Prostate gland (tissue), 2 donors: ENCODE data around the gene SWAP70.

Source experiments
- POLR2AphosphoS5 ChIP-seq: sonication (generic); formaldehyde crosslinking; IDR thresholded peaks from one replicate; pipeline ENCODE4 v1.6.1; 2017; ENCODE audit warnings: antibody characterized with exemption
- TF ChIP-seq, protein P1 (sequence below), 4 experiments: fragments of 200-600 bp in 2 of 4; fragments of 450-650 bp in 2 of 4; sonication (generic) in 2 of 4; IDR thresholded peaks; 1 replicate in 3 of 4; 2 replicates in 1 of 4; pipeline ENCODE4 v1.5.1; 2016 to 2019; ENCODE audit warnings: antibody characterized with exemption in 4 of 4, mild to moderate bottlenecking in 2 of 4, moderate library complexity in 2 of 4

DNA sequence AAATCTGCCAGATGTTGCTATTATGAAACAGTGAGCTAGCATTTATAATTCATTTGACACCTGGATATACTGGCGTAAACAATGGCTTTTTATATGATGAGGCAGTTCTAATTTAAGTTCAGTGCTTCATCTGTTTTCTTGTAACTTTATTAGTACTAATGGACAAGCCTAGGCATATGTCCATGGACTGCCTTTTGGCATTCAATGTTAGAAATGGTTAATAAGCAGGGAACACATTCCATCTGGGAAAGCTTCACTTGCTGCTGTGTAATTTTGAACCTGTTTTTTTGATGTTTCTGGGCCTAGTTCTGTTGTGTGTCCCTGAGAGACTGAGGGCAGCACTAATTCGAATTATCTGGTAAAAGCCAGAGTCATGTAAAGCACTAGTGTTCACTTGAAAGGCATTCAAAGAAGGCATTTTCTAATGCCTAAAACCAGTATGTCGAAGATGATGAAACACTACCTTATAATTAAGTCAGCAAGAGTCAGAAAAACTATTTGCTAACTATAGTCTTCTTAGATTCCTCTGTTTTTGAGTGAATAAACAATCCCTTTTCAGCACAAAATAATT, 138.5 kb downstream of the SWAP70 start:
- TF ChIP-seq, protein P1, sequence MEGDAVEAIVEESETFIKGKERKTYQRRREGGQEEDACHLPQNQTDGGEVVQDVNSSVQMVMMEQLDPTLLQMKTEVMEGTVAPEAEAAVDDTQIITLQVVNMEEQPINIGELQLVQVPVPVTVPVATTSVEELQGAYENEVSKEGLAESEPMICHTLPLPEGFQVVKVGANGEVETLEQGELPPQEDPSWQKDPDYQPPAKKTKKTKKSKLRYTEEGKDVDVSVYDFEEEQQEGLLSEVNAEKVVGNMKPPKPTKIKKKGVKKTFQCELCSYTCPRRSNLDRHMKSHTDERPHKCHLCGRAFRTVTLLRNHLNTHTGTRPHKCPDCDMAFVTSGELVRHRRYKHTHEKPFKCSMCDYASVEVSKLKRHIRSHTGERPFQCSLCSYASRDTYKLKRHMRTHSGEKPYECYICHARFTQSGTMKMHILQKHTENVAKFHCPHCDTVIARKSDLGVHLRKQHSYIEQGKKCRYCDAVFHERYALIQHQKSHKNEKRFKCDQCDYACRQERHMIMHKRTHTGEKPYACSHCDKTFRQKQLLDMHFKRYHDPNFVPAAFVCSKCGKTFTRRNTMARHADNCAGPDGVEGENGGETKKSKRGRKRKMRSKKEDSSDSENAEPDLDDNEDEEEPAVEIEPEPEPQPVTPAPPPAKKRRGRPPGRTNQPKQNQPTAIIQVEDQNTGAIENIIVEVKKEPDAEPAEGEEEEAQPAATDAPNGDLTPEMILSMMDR (IDR thresholded peaks at IDR 0.05) = no peak
- peak; percentile 84 for TF ChIP-seq POLR2AphosphoS5
